H9 (cell line): ENCODE results near the gene MIEF1. TPM values are rescaled to one million over a fixed set of nuclear protein-coding genes. Genes with fewer than 3 reads are reported as not detected.

Experiments
- DNase-seq: peaks from one replicate; pipeline ENCODE4 v3.0.0-alpha.2; 2017
- H2AFZ ChIP-seq: one replicate; pipeline ENCODE4 v1.6.1; 2013; ENCODE audit warnings: mild to moderate bottlenecking, low read length, control low read depth, moderate library complexity
- H2AK5ac ChIP-seq: 2 replicates; pipeline ENCODE4 v1.6.1; 2013; ENCODE audit warnings: low read length, control low read depth, mixed read lengths; ENCODE audit not compliant: insufficient read length
- H2BK120ac ChIP-seq: one replicate; pipeline ENCODE4 v1.6.1; 2013; ENCODE audit warnings: low read depth, mild to moderate bottlenecking, low read length, control low read depth, inconsistent platforms; ENCODE audit not compliant: poor library complexity, severe bottlenecking
- H2BK12ac ChIP-seq: 2 replicates; pipeline ENCODE4 v1.6.1; 2013; ENCODE audit warnings: low read length, control low read depth, mixed read lengths, low read depth; ENCODE audit not compliant: insufficient read length
- H2BK15ac ChIP-seq: 2 replicates; pipeline ENCODE4 v1.6.1; 2013; ENCODE audit warnings: low read depth, low read length, control low read depth
- H2BK20ac ChIP-seq: one replicate; pipeline ENCODE4 v1.6.1; 2013; ENCODE audit warnings: low read depth, mild to moderate bottlenecking, low read length, control low read depth, inconsistent platforms; ENCODE audit not compliant: poor library complexity, severe bottlenecking
- H2BK5ac ChIP-seq: 2 replicates; pipeline ENCODE4 v1.6.1; 2013; ENCODE audit warnings: low read length, control low read depth, mixed read lengths; ENCODE audit not compliant: insufficient read length
- H3K14ac ChIP-seq: 2 replicates; pipeline ENCODE4 v1.6.1; 2013; ENCODE audit warnings: low read length, control low read depth; ENCODE audit not compliant: insufficient read depth
- H3K18ac ChIP-seq: 2 replicates; pipeline ENCODE4 v1.6.1; 2013; ENCODE audit warnings: low read depth, mild to moderate bottlenecking, mixed read lengths, low read length, control low read depth; ENCODE audit not compliant: insufficient read length
- H3K23ac ChIP-seq: 2 replicates; pipeline ENCODE4 v1.6.1; 2013; ENCODE audit warnings: low read length, control low read depth, mixed read lengths, low read depth; ENCODE audit not compliant: insufficient read length
- H3K23me2 ChIP-seq: 2 replicates; pipeline ENCODE4 v1.6.1; 2013; ENCODE audit warnings: low read depth, mild to moderate bottlenecking, mixed read lengths, low read length, control low read depth; ENCODE audit not compliant: insufficient read length, poor library complexity, severe bottlenecking
- H3K27ac ChIP-seq: 2 replicates; pipeline ENCODE4 v1.5.1; 2013; ENCODE audit warnings: low read length, control low read depth, mixed read lengths, low read depth; ENCODE audit not compliant: insufficient read length
- H3K27me3 ChIP-seq: 2 replicates; pipeline ENCODE4 v1.6.1; 2013; ENCODE audit warnings: low read length, control low read depth, inconsistent platforms; ENCODE audit not compliant: insufficient read depth
- H3K4ac ChIP-seq: 2 replicates; pipeline ENCODE4 v1.6.1; 2013; ENCODE audit warnings: low read depth, mild to moderate bottlenecking, control low read depth, inconsistent platforms, low read length, moderate library complexity
- H3K4me1 ChIP-seq: 2 replicates; pipeline ENCODE4 v1.6.1; 2013; ENCODE audit warnings: low read length, control low read depth, inconsistent platforms; ENCODE audit not compliant: insufficient read depth
- H3K4me2 ChIP-seq: 2 replicates; pipeline ENCODE4 v1.6.1; 2013; ENCODE audit warnings: low read length, control low read depth, mixed read lengths; ENCODE audit not compliant: insufficient read length, insufficient read depth
- H3K56ac ChIP-seq: 2 replicates; pipeline ENCODE4 v1.6.1; 2013; ENCODE audit warnings: low read depth, mild to moderate bottlenecking, mixed read lengths, low read length, control low read depth; ENCODE audit not compliant: insufficient read length
- H3K79me1 ChIP-seq: 2 replicates; pipeline ENCODE4 v1.6.1; 2013; ENCODE audit warnings: low read depth, mild to moderate bottlenecking, moderate library complexity, low read length, control low read depth, inconsistent platforms; ENCODE audit not compliant: insufficient read depth, poor library complexity, severe bottlenecking
- H3K79me2 ChIP-seq: 2 replicates; pipeline ENCODE4 v1.6.1; 2013; ENCODE audit warnings: low read length, control low read depth, inconsistent platforms; ENCODE audit not compliant: insufficient read depth
- H3K9ac ChIP-seq: 2 replicates; pipeline ENCODE4 v1.6.1; 2013; ENCODE audit warnings: low read length, control low read depth, mixed read lengths; ENCODE audit not compliant: insufficient read length; ENCODE audit errors: extremely low read depth
- H3K9me3 ChIP-seq: one replicate; pipeline ENCODE4 v1.6.1; 2013; ENCODE audit warnings: low read depth, low read length, inconsistent platforms; ENCODE audit not compliant: control insufficient read depth
- H3T11ph ChIP-seq: one replicate; pipeline ENCODE4 v1.6.1; 2013; ENCODE audit warnings: mild to moderate bottlenecking, low read length, control low read depth, inconsistent platforms
- H4K20me1 ChIP-seq: one replicate; pipeline ENCODE4 v1.6.1; 2013; ENCODE audit not compliant: control insufficient read depth, insufficient read length, insufficient read depth
- H4K5ac ChIP-seq: 2 replicates; pipeline ENCODE4 v1.6.1; 2013; ENCODE audit warnings: low read depth, mild to moderate bottlenecking, mixed read lengths, low read length, control low read depth; ENCODE audit not compliant: insufficient read length
- H4K8ac ChIP-seq: replicated peaks from 2 replicates; pipeline ENCODE4 v1.6.1; 2013; ENCODE audit warnings: low read length, control low read depth, mixed read lengths, low read depth; ENCODE audit not compliant: insufficient read length
- H4K91ac ChIP-seq: 2 replicates; pipeline ENCODE4 v1.6.1; 2013; ENCODE audit warnings: low read depth, mild to moderate bottlenecking, moderate library complexity, mixed read lengths, low read length, control low read depth; ENCODE audit not compliant: insufficient read length
- H3K27ac Mint-ChIP-seq, 3 experiments: 2 replicates in 2 of 3; 3 replicates in 1 of 3; pipeline ENCODE4 v1.8.0; 2020 to 2021; ENCODE audit warnings: mixed read lengths in 3 of 3, mild to moderate bottlenecking in 1 of 3, moderate library complexity in 1 of 3
- H3K27me3 Mint-ChIP-seq: 2 replicates; pipeline ENCODE4 v1.8.0; 2021; ENCODE audit warnings: low read depth, mild to moderate bottlenecking, moderate library complexity, mixed read lengths
- H3K36me3 Mint-ChIP-seq, 3 experiments: 2 replicates in 2 of 3; 3 replicates in 1 of 3; pipeline ENCODE4 v1.8.0; 2020 to 2021; ENCODE audit warnings: low read depth in 3 of 3, mixed read lengths in 3 of 3; ENCODE audit not compliant: insufficient read depth in 1 of 3
- H3K4me1 Mint-ChIP-seq, 2 experiments: 2 replicates each; pipeline ENCODE4 v1.8.0; 2020; ENCODE audit warnings: mixed read lengths in 2 of 2
- H3K4me3 Mint-ChIP-seq, 2 experiments: 2 replicates in 1 of 2; 3 replicates in 1 of 2; pipeline ENCODE4 v1.8.0; 2020 to 2021; ENCODE audit warnings: mild to moderate bottlenecking in 2 of 2, mixed read lengths in 2 of 2, moderate library complexity in 1 of 2
- H3K9me3 Mint-ChIP-seq, 2 experiments: 2 replicates in 1 of 2; 3 replicates in 1 of 2; pipeline ENCODE4 v1.8.0; 2020; ENCODE audit warnings: mild to moderate bottlenecking in 2 of 2, mixed read lengths in 2 of 2, moderate library complexity in 1 of 2
- CTCF ChIP-seq: fragments of 200-600 bp; sonication (generic); conservative IDR thresholded peaks from 3 replicates; pipeline ENCODE4 v1.8.0; 2021; ENCODE audit warnings: antibody characterized with exemption, mild to moderate bottlenecking
- WGBS: extraction: QIAGEN DNeasy Blood & Tissue Kit; methylation state at CpG from one replicate; pipeline ENCODE4 v1.1.7; 2013; ENCODE audit warnings: missing lambda C conversion rate, low lambda C conversion rate, mixed read lengths; ENCODE audit not compliant: insufficient read length; ENCODE audit errors: extremely low coverage; 5-methylcytosine and 5-hydroxymethylcytosine counted together
- total RNA-seq: library from RNA; stranded (reverse); gene quantifications from 2 replicates; pipeline ENCODE4 v1.2.1, GENCODE V29; 2021

The MIEF1 gene
- total RNA-seq, 1 experiment from 2014 or later: 32.6 TPM

GRCh38 chr22:39486951-39487825 is 14.9 kb upstream of the MIEF1 start:
- H2AK5ac ChIP-seq: no peak overlapping the region
- no peak overlapping the region for H4K8ac ChIP-seq
- no peak for DNase-seq
- no peak overlapping the region for H3K56ac ChIP-seq
- H3K27me3 ChIP-seq: no peaks in the 10 kb centered on the region
- no peak overlapping the region for H2BK12ac ChIP-seq
- no peaks in the 10 kb centered on the region for H3K79me1 ChIP-seq
- no peak overlapping the region for H3T11ph ChIP-seq
- TF ChIP-seq CTCF: no peak
- Mint-ChIP-seq H3K36me3 (peaks cover 0 to 6% (median 4%) of the 10 kb centered on the region in 3 experiments; a peak in 3 of 7 replicates), H3K27me3 (peaks cover 33% of the 10 kb centered on the region), H3K4me3 (no peak overlapping the region), H3K27ac (no peak overlapping the region), H3K4me1 (peaks cover 6 to 13% of the 10 kb centered on the region in 2 experiments), H3K9me3 (no peaks in the 10 kb centered on the region)
- H3K27ac ChIP-seq: no peak overlapping the region
- H3K23ac ChIP-seq: no peak overlapping the region
- H3K4me1 ChIP-seq: no peaks in the 10 kb centered on the region
- H3K9me3 ChIP-seq: no peaks in the 10 kb centered on the region
- H2AFZ ChIP-seq: no peak overlapping the region
- H2BK20ac ChIP-seq: no peak overlapping the region
- H3K18ac ChIP-seq: no peak overlapping the region
- no peak overlapping the region for H2BK15ac ChIP-seq
- no CpG with 5 or more reads among the region's 45 CpGs for WGBS
- H3K23me2 ChIP-seq: no peaks in the 10 kb centered on the region
- no peak overlapping the region for H2BK120ac ChIP-seq
- H4K5ac ChIP-seq: no peak overlapping the region
- H3K79me2 ChIP-seq: no peaks in the 10 kb centered on the region
- H3K4me2 ChIP-seq: no peak overlapping the region
- H3K9ac ChIP-seq: no peak overlapping the region
- no peak overlapping the region for H4K91ac ChIP-seq
- no peak overlapping the region for H3K14ac ChIP-seq
- H2BK5ac ChIP-seq: no peak overlapping the region
- H3K4ac ChIP-seq: no peak overlapping the region
- H4K20me1 ChIP-seq: no peaks in the 10 kb centered on the region
